A673 (cell line): ENCODE results near the gene GJC2. TPM values are rescaled to one million over a fixed set of nuclear protein-coding genes. Genes with fewer than 3 reads are reported as not detected.

Experiments
- BruUV-seq: library from RNA; stranded (reverse); fragments of 400-500 nt; replicated peaks from 2 replicates; lab custom pipeline; 2021; lab: Mats Ljungman, UMichigan
- CTCF ChIA-PET: fragments of 300-600 bp; sonication (Branson Sonifier 250); formaldehyde crosslinking; loops from one replicate; lab custom pipeline; 2022; ENCODE audit warnings: antibody characterized with exemption; lab: Charles Lee
- POLR2A ChIA-PET: fragments of 300-600 bp; sonication (Branson Sonifier 250); formaldehyde crosslinking; loops from one replicate; lab custom pipeline; 2022; ENCODE audit warnings: antibody characterized with exemption; ENCODE audit not compliant: low non-redundant PET; lab: Charles Lee
- DNase-seq: peaks from one replicate; pipeline ENCODE4 v3.0.0-alpha.2; 2015; ENCODE audit warnings: low spot score
- H3K27ac ChIP-seq: fragments of 200-600 bp; sonication (generic); 2 replicates; pipeline ENCODE4 v1.5.1; 2016; ENCODE audit warnings: mixed run types, low read depth, mild to moderate bottlenecking, mixed read lengths, antibody characterized with exemption, low read length; ENCODE audit not compliant: poor library complexity, severe bottlenecking
- H3K27me3 ChIP-seq: fragments of 200-600 bp; sonication (generic); replicated peaks from 2 replicates; pipeline ENCODE4 v1.6.1; 2017; ENCODE audit warnings: mixed run types, low read depth, mild to moderate bottlenecking, mixed read lengths, antibody characterized with exemption, low read length; ENCODE audit not compliant: insufficient read depth, poor library complexity
- H3K36me3 ChIP-seq: fragments of 200-600 bp; sonication (generic); 2 replicates; pipeline ENCODE4 v1.6.1; 2016; ENCODE audit warnings: mixed run types, mild to moderate bottlenecking, mixed read lengths, antibody characterized with exemption, low read length; ENCODE audit not compliant: insufficient read depth, poor library complexity, severe bottlenecking
- H3K4me1 ChIP-seq: fragments of 200-600 bp; sonication (generic); 2 replicates; pipeline ENCODE4 v1.6.1; 2017; ENCODE audit warnings: mixed run types, mild to moderate bottlenecking, mixed read lengths, antibody characterized with exemption, low read length; ENCODE audit not compliant: insufficient read depth, poor library complexity, severe bottlenecking
- H3K4me3 ChIP-seq: fragments of 200-600 bp; sonication (generic); 2 replicates; pipeline ENCODE4 v1.5.1; 2016; ENCODE audit warnings: low read depth, mixed run types, mild to moderate bottlenecking, mixed read lengths, low read length; ENCODE audit not compliant: poor library complexity, severe bottlenecking
- H3K9me3 ChIP-seq: fragments of 200-600 bp; sonication (generic); 2 replicates; pipeline ENCODE4 v1.6.1; 2016; ENCODE audit warnings: mixed run types, low read depth, mild to moderate bottlenecking, mixed read lengths, antibody characterized with exemption, low read length; ENCODE audit not compliant: poor library complexity, severe bottlenecking
- EZH2 ChIP-seq: fragments of 200-600 bp; sonication (generic); IDR thresholded peaks from 2 replicates; pipeline ENCODE4 v1.6.1; 2017; ENCODE audit warnings: borderline replicate concordance, low read depth, mild to moderate bottlenecking, mixed read lengths, antibody characterized with exemption, low read length; ENCODE audit not compliant: poor library complexity, severe bottlenecking
- intact Hi-C: fragments of 100-400 bp; cut with micrococcal nuclease; formaldehyde crosslinking; loops from one replicate; pipeline ENCODE4 v1.10.0; 2022; ENCODE audit not compliant: unreplicated experiment
- total RNA-seq: library from RNA; stranded (reverse); gene quantifications from 2 replicates; pipeline ENCODE4 v1.2.3, GENCODE V29; 2021
- TF ChIP-seq, protein P1 (sequence below): fragments of 300-800, 200-600 bp; sonication (generic); conservative IDR thresholded peaks from 2 replicates; pipeline ENCODE4 v1.5.1; 2017; ENCODE audit warnings: low read depth, mild to moderate bottlenecking, antibody characterized with exemption, low read length, moderate library complexity, mixed read lengths

Gene GJC2
- total RNA-seq, 1 experiment from 2014 or later, result 0.97 TPM

DNA sequence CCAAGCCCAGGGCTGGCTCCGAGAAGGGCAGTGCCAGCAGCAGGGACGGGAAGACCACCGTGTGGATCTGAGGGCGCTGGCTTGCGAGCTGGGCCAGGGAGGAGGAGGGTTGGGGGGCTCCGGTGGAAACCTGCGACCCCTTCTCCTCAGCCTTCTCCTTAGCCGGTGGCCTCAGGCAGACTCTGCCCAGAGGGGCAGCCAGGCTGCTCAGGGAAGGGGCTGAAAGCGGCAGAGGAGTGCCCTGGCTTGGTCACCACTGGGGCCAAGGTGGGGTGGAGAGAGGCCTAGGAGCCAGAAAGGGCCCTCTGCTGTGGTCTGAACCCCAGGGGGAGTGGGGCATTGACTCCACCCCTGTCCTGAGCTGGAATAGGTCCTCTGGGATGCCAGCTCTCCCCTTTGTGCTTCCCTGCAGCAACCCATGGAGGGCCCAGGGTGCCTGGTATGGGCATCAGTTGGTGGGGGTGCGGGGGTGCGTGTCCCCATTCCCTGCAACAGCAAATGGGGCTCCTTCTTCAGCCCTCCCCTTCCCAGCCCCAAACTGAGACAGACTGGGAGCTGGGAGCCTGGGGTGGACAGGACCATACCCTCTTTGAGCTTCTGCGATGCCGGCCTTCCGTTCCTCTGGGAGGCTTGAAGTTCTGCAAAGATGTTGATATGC lies 9.4 kb downstream of the GJC2 start:
- intact Hi-C loops, result no loop called here
- BruUV-seq, result no TSS peak
- Histone ChIP-seq H3K36me3 (no peaks in the 10 kb centered on the region), H3K27ac (no peak overlapping the region), H3K9me3 (no peaks in the 10 kb centered on the region), H3K4me3 (no peak overlapping the region), H3K4me1 (no peaks in the 10 kb centered on the region), H3K27me3 (peaks cover 24% of the 10 kb centered on the region)
- TF ChIP-seq EZH2, result no peak
- TF ChIP-seq, protein P1, sequence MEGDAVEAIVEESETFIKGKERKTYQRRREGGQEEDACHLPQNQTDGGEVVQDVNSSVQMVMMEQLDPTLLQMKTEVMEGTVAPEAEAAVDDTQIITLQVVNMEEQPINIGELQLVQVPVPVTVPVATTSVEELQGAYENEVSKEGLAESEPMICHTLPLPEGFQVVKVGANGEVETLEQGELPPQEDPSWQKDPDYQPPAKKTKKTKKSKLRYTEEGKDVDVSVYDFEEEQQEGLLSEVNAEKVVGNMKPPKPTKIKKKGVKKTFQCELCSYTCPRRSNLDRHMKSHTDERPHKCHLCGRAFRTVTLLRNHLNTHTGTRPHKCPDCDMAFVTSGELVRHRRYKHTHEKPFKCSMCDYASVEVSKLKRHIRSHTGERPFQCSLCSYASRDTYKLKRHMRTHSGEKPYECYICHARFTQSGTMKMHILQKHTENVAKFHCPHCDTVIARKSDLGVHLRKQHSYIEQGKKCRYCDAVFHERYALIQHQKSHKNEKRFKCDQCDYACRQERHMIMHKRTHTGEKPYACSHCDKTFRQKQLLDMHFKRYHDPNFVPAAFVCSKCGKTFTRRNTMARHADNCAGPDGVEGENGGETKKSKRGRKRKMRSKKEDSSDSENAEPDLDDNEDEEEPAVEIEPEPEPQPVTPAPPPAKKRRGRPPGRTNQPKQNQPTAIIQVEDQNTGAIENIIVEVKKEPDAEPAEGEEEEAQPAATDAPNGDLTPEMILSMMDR, result no peak
- DNase-seq, result no peak
- ChIA-PET CTCF (no interaction called here), POLR2A (no interaction called here)

DNA sequence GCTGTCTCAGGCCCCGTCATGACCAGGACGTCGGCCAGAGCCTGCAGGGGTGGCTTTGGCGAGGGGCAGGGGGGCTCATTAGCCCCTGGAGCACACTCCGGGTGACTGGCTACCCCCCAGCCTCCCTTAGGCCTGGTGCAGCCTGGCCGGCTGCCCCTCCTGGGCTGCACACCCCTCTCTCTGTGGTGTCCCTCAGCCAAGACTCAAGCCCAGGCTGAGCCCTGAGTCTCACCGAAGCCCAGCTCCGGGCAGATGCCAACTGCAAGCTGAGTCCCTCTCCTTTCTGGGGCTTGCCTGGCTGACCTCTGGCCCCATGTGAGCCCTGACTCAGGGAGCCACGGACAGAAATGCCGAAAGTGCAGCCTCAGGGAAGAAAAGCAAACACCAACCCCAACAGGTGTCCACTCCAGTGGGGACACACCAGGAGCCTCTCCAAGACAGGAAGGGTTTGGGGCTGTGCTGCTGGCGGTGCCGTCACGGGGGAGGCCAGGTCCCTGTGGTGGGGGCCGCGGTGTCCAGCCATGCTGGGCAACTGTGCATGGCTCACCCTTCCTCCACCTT lies 10.6 kb downstream of the GJC2 start:
- ChIA-PET POLR2A (no interaction called here), CTCF (no interaction called here)

DNA sequence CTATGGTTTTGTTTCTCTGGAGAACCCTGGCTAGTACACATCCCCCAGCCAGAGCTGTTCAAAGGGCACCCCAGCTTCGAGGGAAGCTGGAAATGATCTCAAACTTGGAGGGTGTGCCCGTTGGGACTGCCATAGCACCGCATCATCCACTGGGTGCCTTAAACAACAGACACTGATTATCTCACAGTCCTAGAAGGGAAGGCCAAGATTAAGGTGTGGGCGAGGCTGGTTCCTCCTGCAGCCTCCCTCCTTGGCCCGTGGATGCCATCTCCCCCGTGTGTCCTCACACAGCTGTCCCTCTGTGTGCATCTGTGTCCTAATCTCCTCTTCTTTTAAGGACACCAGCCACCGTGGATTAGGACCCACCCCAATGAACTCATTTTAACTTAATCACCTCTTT lies 11.6 kb downstream of the GJC2 start:
- BruUV-seq, result no TSS peak
- CTCF ChIA-PET, result no interaction called here
- intact Hi-C loops, result no loop called here
- TF ChIP-seq, protein P1, result no peak
- TF ChIP-seq EZH2, result no peak
- H3K9me3 ChIP-seq, result no peaks in the 10 kb centered on the region
- H3K27me3 ChIP-seq, result peaks cover 24% of the 10 kb centered on the region
- no peak overlapping the region for H3K27ac ChIP-seq
- POLR2A ChIA-PET, result no interaction called here
- H3K4me1 ChIP-seq, result peaks cover 8% of the 10 kb centered on the region
- no peak for DNase-seq
- no peaks in the 10 kb centered on the region for H3K36me3 ChIP-seq
- H3K4me3 ChIP-seq, result no peak overlapping the region

More for the DNA sequence above, 10.6 kb downstream of the GJC2 start:
- Histone ChIP-seq H3K9me3 (no peaks in the 10 kb centered on the region), H3K4me1 (peaks cover 6% of the 10 kb centered on the region), H3K27me3 (peaks cover 24% of the 10 kb centered on the region), H3K36me3 (no peaks in the 10 kb centered on the region), H3K27ac (no peak overlapping the region), H3K4me3 (no peak overlapping the region)
- BruUV-seq, result no TSS peak
- intact Hi-C loops, result no loop called here
- TF ChIP-seq, protein P1, result no peak
- TF ChIP-seq EZH2, result no peak
- no peak for DNase-seq
